Measurements from ENCODE around the gene ZNF791. TPM values are rescaled to one million over a fixed set of nuclear protein-coding genes. Genes with fewer than 3 reads are reported as not detected.

Gene ZNF791
- total RNA-seq, 2 experiments from 2014 or later = 7.8 to 17.1 TPM

DNA sequence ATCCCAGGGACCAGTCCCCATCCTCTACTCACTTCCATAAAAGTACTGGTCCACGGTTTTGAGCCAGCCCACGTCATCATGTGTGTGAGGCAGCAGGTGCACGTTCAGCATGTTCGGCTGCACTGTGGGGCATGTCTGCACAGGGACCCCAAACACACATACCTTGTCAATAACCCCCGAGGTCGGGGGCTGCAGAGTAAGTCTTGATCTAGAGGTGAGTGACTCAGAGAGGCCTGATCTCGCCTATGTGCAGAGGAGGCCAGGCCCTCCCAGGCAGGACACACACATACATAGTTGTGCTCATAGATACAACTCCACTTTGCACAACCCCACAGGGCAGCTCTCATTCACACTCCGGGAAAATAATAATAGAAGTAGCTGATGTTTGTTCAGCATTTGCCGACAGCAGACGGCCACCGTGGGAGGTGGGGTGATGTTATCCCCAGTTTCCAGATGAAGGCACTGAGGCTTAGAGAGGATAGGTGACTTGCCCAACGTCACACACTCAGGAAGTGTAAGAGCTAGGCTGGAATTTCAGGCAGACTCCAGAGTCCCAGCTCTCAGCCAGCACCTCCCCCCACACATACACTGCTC is 55.0 kb downstream of the ZNF791 start:
- no peaks in the 10 kb centered on the region for H3K9me3 ChIP-seq (ENCODE audit: low read length)
- H4K20me1 ChIP-seq (ENCODE audit: insufficient read depth, low read length) = no peaks in the 10 kb centered on the region
- CTCF ChIA-PET (ENCODE audit: unreplicated experiment) = no interaction called here
- DNase-seq (ENCODE audit: low spot score) = peak; percentile 56
- H3K27ac ChIP-seq (ENCODE audit: low read depth, low read length, poor library complexity, severe bottlenecking) = peak overlapping the region; percentile 71
- H3K4me2 ChIP-seq (ENCODE audit: low read length) = peak overlapping the region; percentile 90
- peak overlapping the region; percentile 49; the same call in 1 of the 2 replicates for H2AFZ ChIP-seq (ENCODE audit: low read length)
- TF ChIP-seq, protein P1, sequence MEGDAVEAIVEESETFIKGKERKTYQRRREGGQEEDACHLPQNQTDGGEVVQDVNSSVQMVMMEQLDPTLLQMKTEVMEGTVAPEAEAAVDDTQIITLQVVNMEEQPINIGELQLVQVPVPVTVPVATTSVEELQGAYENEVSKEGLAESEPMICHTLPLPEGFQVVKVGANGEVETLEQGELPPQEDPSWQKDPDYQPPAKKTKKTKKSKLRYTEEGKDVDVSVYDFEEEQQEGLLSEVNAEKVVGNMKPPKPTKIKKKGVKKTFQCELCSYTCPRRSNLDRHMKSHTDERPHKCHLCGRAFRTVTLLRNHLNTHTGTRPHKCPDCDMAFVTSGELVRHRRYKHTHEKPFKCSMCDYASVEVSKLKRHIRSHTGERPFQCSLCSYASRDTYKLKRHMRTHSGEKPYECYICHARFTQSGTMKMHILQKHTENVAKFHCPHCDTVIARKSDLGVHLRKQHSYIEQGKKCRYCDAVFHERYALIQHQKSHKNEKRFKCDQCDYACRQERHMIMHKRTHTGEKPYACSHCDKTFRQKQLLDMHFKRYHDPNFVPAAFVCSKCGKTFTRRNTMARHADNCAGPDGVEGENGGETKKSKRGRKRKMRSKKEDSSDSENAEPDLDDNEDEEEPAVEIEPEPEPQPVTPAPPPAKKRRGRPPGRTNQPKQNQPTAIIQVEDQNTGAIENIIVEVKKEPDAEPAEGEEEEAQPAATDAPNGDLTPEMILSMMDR (conservative IDR thresholded peaks at IDR 0.05; ENCODE audit: low read length) = no peak; the same call in 1 of the 2 replicates
- TF ChIP-seq EZH2phosphoT487 (IDR thresholded peaks at IDR 0.05; ENCODE audit: borderline replicate concordance, low read depth, low read length) = no peak
- no peaks in the 10 kb centered on the region for H3K9me2 ChIP-seq (ENCODE audit: insufficient read depth, low read length)
- H3K79me2 ChIP-seq (ENCODE audit: insufficient read depth, low read depth, low read length) = peaks cover 27% of the 10 kb centered on the region; the same call in 1 of the 2 replicates
- POLR2A ChIA-PET = interaction anchor here (0.9 to 1.2 kb wide), 3 partner anchors 35 to 57 kb away, joined by 3 read pairs; no protein-coding TSS in a partner anchor
- no TSS peak for BruUV-seq (replicated peaks)
- intact Hi-C loops (cut with micrococcal nuclease; ENCODE audit: unreplicated experiment) = loop anchor here (1.0 to 2.0 kb wide), 2 partner anchors 55 to 101 kb away; partner anchors contain the start of genes ZNF490 and ZNF791
- peak overlapping the region; percentile 85 for H3K4me3 ChIP-seq (ENCODE audit: low read depth, low read length, poor library complexity, severe bottlenecking)
- peaks cover 42% of the 10 kb centered on the region for H3K36me3 ChIP-seq (ENCODE audit: insufficient read depth, low read length)
- H3K4me1 ChIP-seq (ENCODE audit: insufficient read depth, low read length, poor library complexity, severe bottlenecking) = peaks cover 42% of the 10 kb centered on the region

DNA sequence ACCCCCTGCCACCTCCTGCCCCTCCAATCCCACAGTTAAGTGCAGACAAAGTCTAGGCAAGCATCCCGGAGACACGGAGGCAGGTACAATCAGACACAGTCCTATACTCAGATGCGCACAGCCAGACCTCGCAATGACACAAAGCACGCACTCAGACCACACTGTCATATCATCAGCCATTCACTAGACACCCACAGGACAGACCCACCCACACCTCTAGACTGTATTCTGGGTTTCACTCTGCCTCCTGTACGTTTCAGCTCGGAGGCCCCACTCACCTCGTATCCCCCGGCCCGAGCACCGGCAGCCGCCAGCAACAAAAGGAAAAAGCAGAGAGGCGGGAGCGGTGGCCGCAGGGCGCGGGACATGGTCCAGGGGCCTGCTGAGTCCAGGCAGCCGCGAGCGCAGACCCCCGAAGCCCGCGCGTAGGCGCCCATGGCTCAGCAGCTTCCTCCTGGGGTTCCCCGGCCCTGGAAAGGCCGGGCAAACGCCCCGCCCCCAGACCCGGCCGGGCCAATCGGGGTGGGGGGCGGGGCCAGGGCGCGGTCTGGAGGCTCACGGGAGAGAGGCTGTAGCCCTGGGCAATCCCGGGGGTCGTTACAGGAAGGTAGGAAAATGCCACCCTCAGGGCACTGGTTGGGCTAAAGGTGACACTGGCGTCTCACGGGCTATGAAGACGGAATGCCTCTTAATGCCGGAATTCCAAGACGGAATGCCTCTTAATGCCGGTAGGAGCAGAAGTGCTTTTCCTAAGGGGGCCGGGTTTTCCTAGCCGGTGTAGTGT is 55.7 kb downstream of the ZNF791 start, which contains the start of the genes MAN2B1 and WDR83:
TSS of gene MAN2B1 (minus strand) at position 478 of the 784 bp plus-strand sequence. CDS start at position 437, 41 bp downstream.
TSS of gene WDR83 (plus strand) at position 543 of the 784 bp plus-strand sequence. CDS start 2,984 bp downstream, outside the sequence.
- CTCF ChIA-PET (ENCODE audit: unreplicated experiment) = interaction anchor here (0.7 kb wide), 1 partner anchor 607 kb away, joined by 3 read pairs; no protein-coding TSS in a partner anchor

More for the DNA sequence above, 55.7 kb downstream of the ZNF791 start, which contains the start of the genes MAN2B1 and WDR83:
- Histone ChIP-seq H3K36me3 (ENCODE audit: insufficient read depth, low read length) (peaks cover 36% of the 10 kb centered on the region), H4K20me1 (ENCODE audit: insufficient read depth, low read length) (no peaks in the 10 kb centered on the region), H3K4me2 (ENCODE audit: low read length) (peak within 1 kb of the TSS; percentile 90), H2AFZ (ENCODE audit: low read length) (peak within 1 kb of the TSS; percentile 49), H3K27ac (ENCODE audit: low read depth, low read length, poor library complexity, severe bottlenecking) (peak within 1 kb of the TSS; percentile 71), H3K9me3 (ENCODE audit: low read length) (no peaks in the 10 kb centered on the region), H3K4me1 (ENCODE audit: insufficient read depth, low read length, poor library complexity, severe bottlenecking) (peaks cover 42% of the 10 kb centered on the region), H3K79me2 (ENCODE audit: insufficient read depth, low read depth, low read length) (peaks cover 27% of the 10 kb centered on the region; the same call in 1 of the 2 replicates), H3K4me3 (ENCODE audit: low read depth, low read length, poor library complexity, severe bottlenecking) (peak within 1 kb of the TSS; percentile 85), H3K9me2 (ENCODE audit: insufficient read depth, low read length) (no peaks in the 10 kb centered on the region)
- DNase-seq (ENCODE audit: low spot score) = peak; percentile 85
- no TSS peak for BruUV-seq (replicated peaks)
- TF ChIP-seq EZH2phosphoT487 (IDR thresholded peaks at IDR 0.05; ENCODE audit: borderline replicate concordance, low read depth, low read length) = no peak
- TF ChIP-seq, protein P1 (conservative IDR thresholded peaks at IDR 0.05; ENCODE audit: low read length) = no peak
- intact Hi-C loops (cut with micrococcal nuclease; ENCODE audit: unreplicated experiment) = no loop called here
- POLR2A ChIA-PET = interaction anchor here (0.9 to 1.2 kb wide), 3 partner anchors 36 to 57 kb away, joined by 3 read pairs; no protein-coding TSS in a partner anchor
